GM23248 (cell line): ENCODE data around the gene ERBB4. TPM values are rescaled to one million over a fixed set of nuclear protein-coding genes. Genes with fewer than 3 reads are reported as not detected.

Experiments used
- DNase-seq: peaks from one replicate; pipeline ENCODE4 v3.0.0-alpha.2; 2015
- H2AFZ ChIP-seq: fragments of 200-600 bp; sonication (generic); 2 replicates; pipeline ENCODE4 v1.6.1; 2016; ENCODE audit warnings: antibody characterized with exemption
- H3F3A ChIP-seq: fragments of 200-600 bp; sonication (generic); 2 replicates; pipeline ENCODE4 v1.6.1; 2016; ENCODE audit warnings: mild to moderate bottlenecking, antibody characterized with exemption, mixed run types; ENCODE audit not compliant: insufficient read depth
- H3K27ac ChIP-seq: fragments of 200-600 bp; sonication (generic); 2 replicates; pipeline ENCODE4 v1.5.1; 2016; ENCODE audit warnings: mild to moderate bottlenecking
- H3K27me3 ChIP-seq: fragments of 200-600 bp; sonication (generic); replicated peaks from 2 replicates; pipeline ENCODE4 v1.6.1; 2016; ENCODE audit warnings: mild to moderate bottlenecking; ENCODE audit not compliant: insufficient read depth
- H3K36me3 ChIP-seq: fragments of 200-600 bp; sonication (generic); 2 replicates; pipeline ENCODE4 v1.6.1; 2016; ENCODE audit warnings: low read depth, mild to moderate bottlenecking
- H3K4me1 ChIP-seq: fragments of 200-600 bp; sonication (generic); 2 replicates; pipeline ENCODE4 v1.6.1; 2016; ENCODE audit warnings: mild to moderate bottlenecking; ENCODE audit not compliant: insufficient read depth
- H3K4me2 ChIP-seq: fragments of 200-600 bp; sonication (generic); one replicate; pipeline ENCODE4 v1.6.1; 2016; ENCODE audit warnings: mild to moderate bottlenecking; ENCODE audit not compliant: unreplicated experiment
- H3K4me3 ChIP-seq: fragments of 200-600 bp; sonication (generic); 2 replicates; pipeline ENCODE4 v1.5.1; 2016; ENCODE audit warnings: mild to moderate bottlenecking
- H3K79me2 ChIP-seq: fragments of 200-600 bp; sonication (generic); 2 replicates; pipeline ENCODE4 v1.6.1; 2016; ENCODE audit warnings: mild to moderate bottlenecking; ENCODE audit not compliant: insufficient read depth
- H3K9ac ChIP-seq: fragments of 200-600 bp; sonication (generic); 2 replicates; pipeline ENCODE4 v1.6.1; 2016; ENCODE audit warnings: mild to moderate bottlenecking
- H3K9me2 ChIP-seq: fragments of 200-600 bp; sonication (generic); 2 replicates; pipeline ENCODE4 v1.6.1; 2016; ENCODE audit warnings: mixed run types, mild to moderate bottlenecking, moderate library complexity; ENCODE audit not compliant: insufficient read depth
- H3K9me3 ChIP-seq: fragments of 200-600 bp; sonication (generic); one replicate; pipeline ENCODE4 v1.6.1; 2017; ENCODE audit warnings: low read depth
- H4K20me1 ChIP-seq: fragments of 200-600 bp; sonication (generic); 2 replicates; pipeline ENCODE4 v1.6.0; 2016; ENCODE audit not compliant: insufficient read depth
- EZH2 ChIP-seq: fragments of 200-600 bp; sonication (generic); IDR thresholded peaks from 2 replicates; pipeline ENCODE4 v1.6.1; 2018; ENCODE audit warnings: antibody characterized with exemption, mild to moderate bottlenecking; ENCODE audit not compliant: insufficient read depth, poor library complexity, severe bottlenecking
- EZH2phosphoT487 ChIP-seq: fragments of 200-600 bp; sonication (generic); IDR thresholded peaks from 2 replicates; pipeline ENCODE4 v1.6.1; 2018; ENCODE audit warnings: antibody characterized with exemption, moderate library complexity, mild to moderate bottlenecking, low read depth; ENCODE audit not compliant: insufficient read depth
- WGBS, 2 experiments: methylation state at CpG; one replicate each; pipeline ENCODE4 v1.1.6; 2015 to 2017; ENCODE audit warnings: low lambda C conversion rate in 2 of 2, low coverage in 1 of 2; ENCODE audit errors: missing lambda C conversion rate in 2 of 2; 5-methylcytosine and 5-hydroxymethylcytosine counted together
- in situ Hi-C: fragments of 300-500 bp; cut with MboI; formaldehyde crosslinking; loops from 2 replicates; pipeline ENCODE4 v1.15.0; 2020
- polyA plus RNA-seq: library from polyadenylated mRNA; unstranded; fragments of >200 nt; fragmentation: Nextera tagmentation; extraction: Ambion mirVana; gene quantifications from 2 replicates; pipeline ENCODE4 v1.2.1, GENCODE V29; 2016
- total RNA-seq: library from RNA; depleted of rRNA; stranded (reverse); fragments of >200 nt; shearing (Covaris generic); gene quantifications from 2 replicates; pipeline ENCODE4 v1.2.3, GENCODE V29; 2014

Gene ERBB4
- total and polyA plus RNA-seq, 2 experiments from 2014 or later, result not detected

GRCh38 chr2:211800001-211800400 is 738.6 kb downstream of the ERBB4 start:
- no peaks in the 10 kb centered on the region for H3K4me1 ChIP-seq
- no peak for DNase-seq
- no peaks in the 10 kb centered on the region for H3K9me3 ChIP-seq
- H4K20me1 ChIP-seq, result no peaks in the 10 kb centered on the region
- no peaks in the 10 kb centered on the region for H3K36me3 ChIP-seq
- WGBS, 2 experiments, result 2 to 4% methylated on average over 1 of the region's 1 CpG
- TF ChIP-seq EZH2phosphoT487, result no peak
- TF ChIP-seq EZH2, result no peak
- no peaks in the 10 kb centered on the region for H3K9me2 ChIP-seq
- no peaks in the 10 kb centered on the region for H3K27me3 ChIP-seq
- no peak overlapping the region for H2AFZ ChIP-seq
- no peaks in the 10 kb centered on the region for H3K79me2 ChIP-seq
- H3K9ac ChIP-seq, result no peak overlapping the region
- H3K4me2 ChIP-seq, result no peak overlapping the region
- H3K4me3 ChIP-seq, result no peak overlapping the region
- H3F3A ChIP-seq, result no peaks in the 10 kb centered on the region
- no peak overlapping the region for H3K27ac ChIP-seq
- in situ Hi-C loops, result no loop called here

DNA sequence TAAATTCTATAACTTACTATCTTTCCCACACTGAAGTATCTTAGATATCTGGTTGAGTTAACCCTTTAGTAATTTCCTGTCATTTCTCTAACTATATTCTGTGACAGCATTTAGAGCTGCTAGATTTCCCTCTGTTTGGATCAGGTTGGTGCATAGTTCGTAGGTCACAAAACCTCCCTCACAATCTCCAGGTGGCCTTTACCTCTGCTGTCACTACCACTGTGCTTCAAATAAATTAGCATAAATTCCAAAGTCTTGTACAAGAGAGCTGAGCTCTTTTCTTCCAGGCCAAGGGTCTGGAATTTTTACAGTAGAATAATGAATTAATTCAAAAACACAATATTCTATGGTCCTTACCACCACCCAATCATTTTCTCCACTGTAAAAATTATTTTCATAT is 739.7 kb downstream of the ERBB4 start:
- no peak overlapping the region for H3K27ac ChIP-seq
- H4K20me1 ChIP-seq, result no peaks in the 10 kb centered on the region
- H3K9ac ChIP-seq, result no peak overlapping the region
- no peaks in the 10 kb centered on the region for H3K9me3 ChIP-seq
- TF ChIP-seq EZH2 (no peak), EZH2phosphoT487 (no peak)
- H2AFZ ChIP-seq, result no peak overlapping the region
- no peaks in the 10 kb centered on the region for H3K9me2 ChIP-seq
- H3K79me2 ChIP-seq, result no peaks in the 10 kb centered on the region
- DNase-seq, result no peak
- H3F3A ChIP-seq, result no peaks in the 10 kb centered on the region
- H3K4me3 ChIP-seq, result no peak overlapping the region
- no peak overlapping the region for H3K4me2 ChIP-seq
- H3K36me3 ChIP-seq, result no peaks in the 10 kb centered on the region
- 0 to 5% methylated on average over 1 of the region's 1 CpG for whole genome bisulfite sequencing, 2 experiments
- no peaks in the 10 kb centered on the region for H3K4me1 ChIP-seq
- H3K27me3 ChIP-seq, result no peaks in the 10 kb centered on the region
- in situ Hi-C loops, result no loop called here

- in situ Hi-C loops, result no loop called here
- no peak overlapping the region for H3K4me3 ChIP-seq
- H2AFZ ChIP-seq, result no peak overlapping the region
- TF ChIP-seq EZH2phosphoT487 (no peak), EZH2 (no peak)
- no peaks in the 10 kb centered on the region for H3K79me2 ChIP-seq
- 7 to 8% methylated on average over 5 of the region's 5 CpGs for WGBS, 2 experiments
- H3K4me1 ChIP-seq, result no peaks in the 10 kb centered on the region
- H3K4me2 ChIP-seq, result no peak overlapping the region
- H3K27me3 ChIP-seq, result no peaks in the 10 kb centered on the region
- H3K36me3 ChIP-seq, result no peaks in the 10 kb centered on the region
- H3F3A ChIP-seq, result no peaks in the 10 kb centered on the region
- H3K27ac ChIP-seq, result no peak overlapping the region
- no peak for DNase-seq
- H3K9me3 ChIP-seq, result no peaks in the 10 kb centered on the region
- no peaks in the 10 kb centered on the region for H4K20me1 ChIP-seq
- no peaks in the 10 kb centered on the region for H3K9me2 ChIP-seq
- H3K9ac ChIP-seq, result no peak overlapping the region
These were observed 744.9 kb downstream of the ERBB4 start for GRCh38 chr2:211793690-211794089.

- Histone ChIP-seq H3K9me3 (no peaks in the 10 kb centered on the region), H3K79me2 (no peaks in the 10 kb centered on the region), H4K20me1 (no peaks in the 10 kb centered on the region), H3K9me2 (no peaks in the 10 kb centered on the region), H3K27me3 (no peaks in the 10 kb centered on the region), H3K4me2 (no peak overlapping the region), H3K4me1 (no peaks in the 10 kb centered on the region), H3K36me3 (no peaks in the 10 kb centered on the region), H3F3A (no peaks in the 10 kb centered on the region), H2AFZ (no peak overlapping the region), H3K4me3 (no peak overlapping the region), H3K27ac (no peak overlapping the region), H3K9ac (no peak overlapping the region)
- in situ Hi-C loops, result no loop called here
- 23 to 24% methylated on average over 4 of the region's 4 CpGs for WGBS, 2 experiments
- no peak for DNase-seq
- TF ChIP-seq EZH2phosphoT487 (no peak), EZH2 (no peak)
These were observed 748.6 kb downstream of the ERBB4 start for GRCh38 chr2:211789982-211790381.

DNA sequence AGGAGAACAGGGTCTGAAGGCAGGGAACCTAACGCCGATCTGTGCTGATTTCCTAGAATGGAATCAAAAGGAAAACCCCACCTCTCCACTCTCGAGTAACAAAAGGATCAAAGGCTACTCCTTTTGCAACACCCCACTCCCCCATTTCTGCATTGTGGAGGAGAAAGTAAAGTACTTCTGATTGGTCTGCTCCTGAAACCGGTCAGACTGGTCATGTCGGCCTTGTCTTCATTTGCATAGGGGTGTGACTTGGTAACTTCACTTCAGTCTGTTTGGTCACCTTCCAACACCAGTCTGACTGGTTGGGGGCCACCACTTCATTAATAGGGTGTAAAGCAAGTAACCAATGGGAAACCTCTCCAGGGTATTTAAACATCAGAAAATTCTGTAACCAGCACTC is 771.9 kb downstream of the ERBB4 start:
- Histone ChIP-seq H3K27ac (no peak overlapping the region), H3K9ac (no peak overlapping the region), H4K20me1 (no peaks in the 10 kb centered on the region), H3F3A (no peaks in the 10 kb centered on the region), H3K9me3 (no peaks in the 10 kb centered on the region), H3K27me3 (no peaks in the 10 kb centered on the region), H2AFZ (no peak overlapping the region), H3K4me2 (no peak overlapping the region), H3K79me2 (no peaks in the 10 kb centered on the region), H3K4me3 (no peak overlapping the region), H3K9me2 (no peaks in the 10 kb centered on the region), H3K36me3 (no peaks in the 10 kb centered on the region), H3K4me1 (no peaks in the 10 kb centered on the region)
- in situ Hi-C loops, result no loop called here
- TF ChIP-seq EZH2 (no peak), EZH2phosphoT487 (no peak)
- whole genome bisulfite sequencing, 2 experiments, result 1 to 7% methylated on average over 5 of the region's 5 CpGs
- no peak for DNase-seq
